ENCODE data around the gene ZBTB17.

Gene ZBTB17

GRCh38 chr1:15945011-15945831, 30.7 kb downstream of the ZBTB17 start:
- DNase-seq = no peak

DNA sequence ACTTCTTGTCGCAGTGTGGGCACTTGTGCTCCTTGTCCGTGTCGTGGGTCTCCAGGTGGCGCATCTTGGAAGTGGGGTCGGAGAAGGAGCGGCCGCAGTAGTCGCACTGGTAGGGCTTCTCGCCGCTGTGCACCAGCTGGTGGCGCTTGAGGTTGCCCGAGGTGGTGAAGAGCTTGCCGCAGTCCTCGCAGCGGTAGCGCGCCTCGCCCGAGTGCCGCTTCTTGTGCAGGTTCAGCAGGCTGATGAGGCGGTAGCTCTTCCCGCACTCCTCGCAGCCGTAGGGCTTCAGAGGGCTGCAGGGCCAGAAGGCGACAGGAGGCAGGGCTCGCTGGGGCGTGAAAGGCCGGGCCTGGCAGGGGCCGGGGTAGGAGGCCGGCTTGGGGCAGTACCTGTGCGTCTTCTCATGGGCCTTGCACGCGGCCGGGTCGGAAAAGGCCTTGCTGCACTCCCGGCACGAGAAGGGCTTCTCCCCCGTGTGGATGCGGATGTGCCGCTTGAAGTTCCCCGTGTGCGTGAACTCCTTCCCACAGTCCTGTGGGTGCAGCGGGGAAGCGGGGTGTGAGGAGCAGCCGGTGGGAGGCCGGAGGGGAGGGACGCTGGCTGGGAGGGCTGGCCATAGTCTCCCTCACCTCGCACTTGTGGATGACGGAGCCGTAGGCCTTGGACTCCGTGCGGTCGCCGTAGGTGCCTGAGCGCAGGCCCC, 31.4 kb downstream of the ZBTB17 start:
- DNase-seq = no peak

GRCh38 chr1:15943992-15944307, 32.0 kb downstream of the ZBTB17 start:
- no peak for DNase-seq

GRCh38 chr1:15943328-15943991, 32.4 kb downstream of the ZBTB17 start:
- DNase-seq = no peak

DNA sequence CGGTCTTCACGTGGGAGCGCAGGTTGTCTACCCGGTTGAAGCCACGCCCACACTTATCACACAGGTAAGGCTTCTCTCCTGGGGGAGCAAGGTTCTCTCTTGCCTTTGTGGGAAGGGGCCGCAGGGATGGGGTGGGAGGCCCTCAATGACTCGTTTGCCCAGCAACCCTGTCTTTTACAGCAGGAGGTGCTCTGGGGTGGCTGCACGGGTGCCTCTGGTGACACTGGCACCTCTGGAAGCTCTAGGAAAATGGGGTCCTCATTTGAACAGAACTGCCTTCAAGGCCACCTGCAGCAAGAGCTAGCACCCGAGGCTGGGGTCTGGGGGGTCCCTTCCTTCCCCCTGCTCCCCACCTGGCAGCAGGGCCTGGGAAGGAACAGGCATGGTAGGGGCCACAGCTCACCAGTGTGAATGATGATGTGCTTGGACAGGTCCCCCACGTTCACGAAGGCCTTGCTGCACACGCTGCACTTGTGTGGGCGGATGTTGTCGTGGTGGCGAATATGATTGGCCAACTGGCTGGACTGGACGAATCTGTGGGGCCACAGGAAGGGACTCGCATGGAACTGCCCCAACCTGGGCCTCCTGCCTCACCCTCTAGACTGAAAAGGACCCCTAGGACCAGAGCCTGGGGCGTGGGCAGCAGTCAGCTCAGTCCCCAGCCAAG, 33.1 kb downstream of the ZBTB17 start:
- no peak for DNase-seq

DNA sequence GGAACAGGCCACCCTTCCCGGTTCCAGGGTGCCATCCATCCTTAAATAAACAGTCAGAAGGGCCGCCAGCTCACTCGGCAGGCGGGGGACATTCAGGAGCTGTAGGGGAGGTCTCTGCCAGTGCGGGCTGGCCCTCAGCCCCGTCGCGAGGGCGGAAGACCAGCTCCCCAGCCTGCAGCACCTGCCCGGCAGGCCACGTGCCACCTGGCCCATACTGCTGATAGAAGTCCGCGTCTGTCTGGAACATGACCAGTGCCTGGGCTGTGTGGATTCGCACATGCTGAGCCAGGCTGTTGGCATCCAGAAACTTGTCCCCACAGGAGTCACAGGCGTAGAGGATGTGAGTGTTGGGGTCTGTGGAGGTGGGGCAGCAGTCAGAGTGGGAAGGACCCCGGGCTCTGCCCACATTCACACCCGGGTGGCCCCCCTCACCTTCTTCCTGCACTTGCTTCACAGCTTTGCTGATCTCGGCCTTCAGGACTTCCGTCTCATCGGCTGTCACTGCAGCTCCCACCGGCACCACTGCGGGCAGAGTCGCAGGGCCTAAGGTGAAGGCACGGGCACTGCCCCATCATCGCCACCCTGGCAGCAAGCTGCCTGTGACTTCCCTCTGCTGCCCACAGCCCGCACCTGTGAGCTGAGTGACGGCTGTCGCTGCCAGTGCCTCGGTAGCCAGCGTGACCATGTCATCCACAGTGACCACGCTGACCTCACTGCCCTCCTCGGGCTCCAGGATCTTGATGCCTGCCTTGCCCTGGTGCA, 33.8 kb downstream of the ZBTB17 start:
- DNase-seq = no peak

GRCh38 chr1:15941044-15941840, 34.7 kb downstream of the ZBTB17 start:
- no peak for DNase-seq

- no peak for DNase-seq
Observed at GRCh38 chr1:15940110-15941043, 35.5 kb downstream of the ZBTB17 start.

GRCh38 chr1:15939181-15940109, 36.5 kb downstream of the ZBTB17 start:
- DNase-seq = no peak

DNA sequence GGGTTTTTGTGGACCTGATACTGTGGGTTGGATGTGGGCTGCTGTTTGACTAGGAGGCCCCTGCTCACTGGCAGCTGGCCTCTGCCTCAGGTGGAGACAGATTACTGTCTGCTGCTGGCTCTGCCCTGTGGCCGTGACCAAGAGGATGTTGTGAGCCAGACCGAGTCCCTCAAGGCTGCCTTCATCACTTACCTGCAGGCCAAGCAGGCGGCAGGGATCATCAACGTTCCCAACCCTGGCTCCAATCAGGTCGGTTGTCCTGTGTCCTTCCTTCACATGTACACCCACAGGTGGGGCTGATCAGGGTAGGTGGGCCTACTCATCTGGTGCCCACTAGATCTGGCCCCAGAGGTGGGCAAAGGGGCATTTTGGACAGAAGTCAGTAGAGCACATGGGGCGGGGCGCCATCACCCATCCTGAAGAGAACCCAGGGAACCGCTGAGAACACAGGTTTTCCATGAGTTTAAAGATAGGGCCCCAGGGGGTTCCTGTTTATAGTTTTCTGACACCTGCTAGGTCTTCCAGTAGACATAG, 37.2 kb downstream of the ZBTB17 start:
- no peak for DNase-seq

GRCh38 chr1:15937706-15938168, 38.2 kb downstream of the ZBTB17 start:
- DNase-seq = no peak

DNA sequence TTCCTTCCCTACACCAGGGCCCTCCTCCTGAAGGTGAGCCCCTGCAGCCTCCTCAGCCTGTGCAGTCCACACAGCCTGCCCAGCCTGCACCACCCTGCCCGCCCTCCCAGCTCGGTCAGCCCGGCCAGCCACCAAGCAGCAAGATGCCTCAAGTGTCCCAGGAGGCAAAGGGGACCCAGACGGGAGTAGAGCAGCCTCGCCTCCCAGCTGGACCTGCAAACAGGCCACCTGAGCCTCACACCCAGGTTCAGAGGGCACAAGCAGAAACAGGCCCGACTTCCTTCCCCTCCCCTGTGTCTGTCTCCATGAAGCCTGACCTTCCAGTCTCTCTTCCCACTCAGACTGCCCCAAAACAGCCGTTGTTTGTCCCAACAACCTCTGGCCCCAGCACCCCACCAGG, 38.8 kb downstream of the ZBTB17 start:
- no peak for DNase-seq

- no peak for DNase-seq
Observed at GRCh38 chr1:15936025-15936424, 39.9 kb downstream of the ZBTB17 start.

DNA sequence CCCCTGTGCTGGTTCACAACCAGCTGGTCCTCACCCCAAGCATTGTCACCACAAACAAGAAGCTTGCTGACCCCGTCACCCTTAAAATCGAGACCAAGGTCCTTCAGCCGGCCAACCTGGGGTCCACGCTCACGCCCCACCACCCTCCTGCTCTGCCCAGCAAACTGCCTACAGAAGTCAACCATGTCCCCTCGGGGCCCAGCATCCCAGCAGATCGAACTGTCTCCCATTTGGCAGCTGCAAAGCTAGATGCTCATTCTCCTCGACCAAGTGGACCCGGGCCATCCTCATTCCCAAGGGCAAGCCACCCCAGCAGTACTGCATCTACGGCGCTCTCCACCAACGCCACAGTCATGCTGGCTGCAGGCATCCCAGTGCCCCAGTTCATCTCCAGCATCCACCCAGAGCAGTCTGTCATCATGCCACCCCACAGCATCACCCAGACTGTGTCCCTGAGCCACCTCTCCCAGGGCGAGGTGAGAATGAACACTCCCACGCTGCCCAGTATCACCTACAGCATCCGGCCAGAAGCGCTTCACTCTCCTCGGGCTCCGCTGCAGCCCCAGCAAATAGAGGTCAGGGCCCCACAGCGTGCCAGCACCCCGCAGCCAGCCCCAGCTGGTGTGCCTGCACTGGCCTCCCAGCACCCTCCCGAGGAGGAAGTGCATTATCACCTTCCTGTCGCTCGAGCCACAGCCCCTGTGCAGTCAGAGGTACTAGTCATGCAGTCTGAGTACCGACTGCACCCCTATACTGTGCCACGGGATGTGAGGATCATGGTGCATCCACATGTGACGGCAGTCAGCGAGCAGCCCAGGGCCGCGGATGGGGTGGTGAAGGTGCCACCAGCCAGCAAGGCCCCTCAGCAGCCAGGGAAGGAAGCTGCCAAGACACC, 40.6 kb downstream of the ZBTB17 start:
- no peak for DNase-seq

GRCh38 chr1:15934211-15935055, 41.5 kb downstream of the ZBTB17 start:
- no peak for DNase-seq

- DNase-seq = no peak
Observed at GRCh38 chr1:15933684-15934083, 42.2 kb downstream of the ZBTB17 start.

DNA sequence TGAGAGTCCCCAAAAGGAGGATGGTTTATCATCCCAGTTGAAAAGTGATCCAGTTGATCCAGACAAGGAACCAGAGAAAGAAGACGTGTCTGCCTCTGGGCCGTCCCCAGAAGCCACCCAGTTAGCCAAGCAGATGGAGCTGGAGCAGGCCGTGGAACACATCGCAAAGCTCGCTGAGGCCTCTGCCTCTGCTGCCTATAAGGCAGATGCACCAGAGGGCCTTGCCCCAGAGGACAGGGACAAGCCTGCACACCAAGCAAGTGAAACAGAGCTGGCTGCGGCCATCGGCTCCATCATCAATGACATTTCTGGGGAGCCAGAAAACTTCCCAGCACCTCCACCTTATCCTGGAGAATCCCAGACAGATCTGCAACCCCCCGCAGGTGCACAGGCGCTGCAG, 43.3 kb downstream of the ZBTB17 start:
- no peak for DNase-seq

Data from SHP77 treated with DMSO at 0.1 percent for 48 hours (cell line).